ENCODE data around the gene CILP2. TPM values are rescaled to one million over a fixed set of nuclear protein-coding genes. Genes with fewer than 3 reads are reported as not detected.

The CILP2 gene
- total and polyA plus RNA-seq, 2 experiments from 2014 or later: 0.11 to 0.48 TPM

DNA sequence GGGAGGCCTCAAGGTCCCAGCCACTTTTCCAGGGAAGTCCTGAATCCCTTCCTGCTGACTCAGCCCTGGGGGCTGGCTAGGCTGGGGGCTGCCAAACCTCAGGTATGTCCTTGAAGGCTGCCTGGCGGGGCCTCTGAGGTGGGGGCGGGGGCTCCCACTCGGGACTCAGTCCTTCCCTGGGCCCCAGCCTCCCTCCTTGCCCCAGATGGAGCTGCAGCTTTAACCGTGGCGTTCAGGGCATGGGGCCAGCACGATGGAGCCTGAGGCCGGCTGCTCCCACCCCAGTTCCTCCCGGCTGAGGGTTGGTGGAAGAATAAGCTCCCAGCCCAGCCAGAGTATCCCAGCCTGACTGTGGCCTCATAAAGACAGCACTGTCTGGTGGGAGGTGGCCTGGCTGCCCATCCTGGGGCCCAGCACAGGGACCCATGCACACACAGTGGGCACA is 12.4 kb downstream of the CILP2 start:
- TF ChIP-seq EZH2 (IDR thresholded peaks at IDR 0.05; ENCODE audit: insufficient read depth, poor library complexity, severe bottlenecking) (no peak), EZH2phosphoT487 (IDR thresholded peaks at IDR 0.05; ENCODE audit: insufficient read depth, low read depth) (no peak)
- 8 to 26% methylated on average over 6 to 8 of the region's 8 CpGs for WGBS, 2 experiments (ENCODE audit: low coverage in 1 of 2, low lambda C conversion rate in 2 of 2, missing lambda C conversion rate in 2 of 2)
- no peak overlapping the region for H2AFZ ChIP-seq
- no peak overlapping the region for H3K9ac ChIP-seq
- peak; percentile 52 for DNase-seq
- no peaks in the 10 kb centered on the region for H3K9me2 ChIP-seq (ENCODE audit: insufficient read depth)
- H3K9me3 ChIP-seq (ENCODE audit: low read depth): no peaks in the 10 kb centered on the region
- no peak overlapping the region for H3K27ac ChIP-seq
- in situ Hi-C loops (cut with MboI): no loop called here
- H3K36me3 ChIP-seq (ENCODE audit: low read depth): no peaks in the 10 kb centered on the region
- H4K20me1 ChIP-seq (ENCODE audit: insufficient read depth): no peaks in the 10 kb centered on the region
- no peaks in the 10 kb centered on the region for H3K79me2 ChIP-seq (ENCODE audit: insufficient read depth)
- H3F3A ChIP-seq (ENCODE audit: insufficient read depth): no peaks in the 10 kb centered on the region
- no peaks in the 10 kb centered on the region for H3K4me1 ChIP-seq (ENCODE audit: insufficient read depth)
- no peak overlapping the region for H3K4me3 ChIP-seq
- H3K4me2 ChIP-seq (ENCODE audit: unreplicated experiment): no peak overlapping the region
- H3K27me3 ChIP-seq (replicated peaks; ENCODE audit: insufficient read depth): no peaks in the 10 kb centered on the region

DNA sequence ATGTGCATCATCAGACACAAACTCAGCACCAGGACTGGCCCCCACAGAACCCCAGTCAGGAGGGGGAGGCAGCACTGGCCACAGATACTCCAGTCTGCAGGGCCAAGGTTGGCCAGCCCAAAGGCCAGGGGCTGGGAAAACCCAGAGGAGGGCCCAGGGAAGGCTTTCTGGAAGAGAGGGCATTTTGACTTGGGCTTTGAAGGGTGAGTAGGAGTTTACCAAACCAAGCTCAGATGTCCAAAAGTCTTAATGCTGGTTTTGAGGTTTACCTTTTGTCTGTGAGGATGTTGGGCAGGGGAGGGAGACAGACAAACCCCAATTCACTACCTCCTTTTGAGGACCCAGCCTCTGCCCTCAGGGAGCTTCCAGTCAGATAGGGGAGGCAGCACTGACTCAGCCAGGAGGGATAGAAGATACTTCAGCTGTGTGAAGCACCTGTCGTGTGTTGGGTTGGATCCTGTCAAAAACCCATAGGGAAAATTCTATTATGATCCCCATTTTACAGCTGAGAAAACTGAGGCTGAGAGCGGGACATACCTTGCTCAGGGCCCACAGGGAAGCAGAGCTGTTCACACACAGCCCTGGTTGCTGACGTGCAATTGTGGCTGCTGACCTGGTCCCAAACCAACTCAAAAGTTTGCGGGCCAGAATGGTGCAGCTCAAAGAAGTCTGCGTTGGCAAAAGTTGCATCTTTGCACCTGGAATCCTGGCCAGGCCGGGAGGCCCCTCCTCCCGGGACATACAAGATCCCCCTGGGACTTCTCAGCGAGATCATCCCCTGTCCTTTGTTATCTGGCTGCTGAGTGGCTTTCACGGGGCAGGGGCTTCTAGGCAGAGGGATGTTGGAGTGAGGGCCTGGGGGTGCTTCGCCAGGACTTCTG is 13.1 kb downstream of the CILP2 start:
- Histone ChIP-seq H3K9me3 (ENCODE audit: low read depth) (no peaks in the 10 kb centered on the region), H3K9me2 (ENCODE audit: insufficient read depth) (no peaks in the 10 kb centered on the region), H3K27ac (no peak overlapping the region), H3F3A (ENCODE audit: insufficient read depth) (no peaks in the 10 kb centered on the region), H3K9ac (no peak overlapping the region), H3K79me2 (ENCODE audit: insufficient read depth) (no peaks in the 10 kb centered on the region), H4K20me1 (ENCODE audit: insufficient read depth) (no peaks in the 10 kb centered on the region), H3K4me1 (ENCODE audit: insufficient read depth) (no peaks in the 10 kb centered on the region), H2AFZ (no peak overlapping the region), H3K4me2 (ENCODE audit: unreplicated experiment) (no peak overlapping the region), H3K4me3 (no peak overlapping the region), H3K36me3 (ENCODE audit: low read depth) (no peaks in the 10 kb centered on the region), H3K27me3 (replicated peaks; ENCODE audit: insufficient read depth) (no peaks in the 10 kb centered on the region)
- TF ChIP-seq EZH2 (IDR thresholded peaks at IDR 0.05; ENCODE audit: insufficient read depth, poor library complexity, severe bottlenecking) (no peak), EZH2phosphoT487 (IDR thresholded peaks at IDR 0.05; ENCODE audit: insufficient read depth, low read depth) (no peak)
- WGBS, 2 experiments (ENCODE audit: low coverage in 1 of 2, low lambda C conversion rate in 2 of 2, missing lambda C conversion rate in 2 of 2): 77 to 78% methylated on average over 10 of the region's 10 CpGs
- in situ Hi-C loops (cut with MboI): no loop called here
- DNase-seq: no peak

DNA sequence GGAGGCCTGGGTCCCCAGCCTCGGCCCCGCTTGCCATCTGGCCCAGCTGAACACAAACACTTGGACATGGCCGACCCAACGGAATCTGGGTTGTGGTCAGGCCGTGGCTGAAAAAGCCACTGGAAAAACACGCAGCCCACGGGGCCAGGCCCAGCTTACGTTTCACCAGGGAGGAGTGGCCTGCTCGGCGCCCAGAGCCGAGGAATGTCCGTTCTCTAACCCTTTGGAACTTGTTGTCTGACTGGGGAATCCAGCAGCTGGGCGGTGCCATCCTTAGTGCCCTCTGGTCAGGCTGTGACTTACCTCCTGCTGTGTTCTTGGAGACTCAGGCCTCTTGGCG is 13.8 kb downstream of the CILP2 start:
- WGBS, 2 experiments (ENCODE audit: low coverage in 1 of 2, low lambda C conversion rate in 2 of 2, missing lambda C conversion rate in 2 of 2): 84 to 86% methylated on average over 14 of the region's 14 CpGs
- H4K20me1 ChIP-seq (ENCODE audit: insufficient read depth): no peaks in the 10 kb centered on the region
- H3K9me2 ChIP-seq (ENCODE audit: insufficient read depth): no peaks in the 10 kb centered on the region
- H3F3A ChIP-seq (ENCODE audit: insufficient read depth): no peaks in the 10 kb centered on the region
- TF ChIP-seq EZH2 (IDR thresholded peaks at IDR 0.05; ENCODE audit: insufficient read depth, poor library complexity, severe bottlenecking) (no peak), EZH2phosphoT487 (IDR thresholded peaks at IDR 0.05; ENCODE audit: insufficient read depth, low read depth) (no peak)
- no peaks in the 10 kb centered on the region for H3K27me3 ChIP-seq (replicated peaks; ENCODE audit: insufficient read depth)
- no peaks in the 10 kb centered on the region for H3K36me3 ChIP-seq (ENCODE audit: low read depth)
- DNase-seq: no peak
- H3K4me2 ChIP-seq (ENCODE audit: unreplicated experiment): no peak overlapping the region
- no peaks in the 10 kb centered on the region for H3K4me1 ChIP-seq (ENCODE audit: insufficient read depth)
- H3K9me3 ChIP-seq (ENCODE audit: low read depth): no peaks in the 10 kb centered on the region
- H2AFZ ChIP-seq: no peak overlapping the region
- no peak overlapping the region for H3K4me3 ChIP-seq
- no peaks in the 10 kb centered on the region for H3K79me2 ChIP-seq (ENCODE audit: insufficient read depth)
- no peak overlapping the region for H3K9ac ChIP-seq
- no peak overlapping the region for H3K27ac ChIP-seq
- in situ Hi-C loops (cut with MboI): no loop called here

DNA sequence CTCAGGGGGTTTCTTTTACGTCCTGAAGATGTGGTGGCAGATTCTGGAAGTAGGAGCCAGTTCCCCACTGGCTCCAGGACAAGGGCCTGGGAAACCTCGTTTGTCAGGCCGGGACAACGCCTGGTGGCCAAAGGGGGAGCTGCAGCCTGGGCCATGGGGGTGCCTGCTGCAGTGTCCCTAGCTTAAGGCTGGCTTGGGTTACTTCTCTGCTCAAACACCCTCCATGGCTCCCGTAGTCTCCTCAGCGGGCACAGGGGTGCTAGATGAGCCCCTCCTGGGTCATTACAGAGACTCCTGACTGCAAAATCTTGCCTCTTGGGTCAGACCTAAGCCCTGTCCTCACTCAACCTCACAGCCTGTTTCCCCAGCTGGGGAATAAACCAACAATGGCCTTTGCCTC is 14.7 kb downstream of the CILP2 start:
- Histone ChIP-seq H3K9me2 (ENCODE audit: insufficient read depth) (no peaks in the 10 kb centered on the region), H3K4me2 (ENCODE audit: unreplicated experiment) (no peak overlapping the region), H3K4me3 (no peak overlapping the region), H3K79me2 (ENCODE audit: insufficient read depth) (no peaks in the 10 kb centered on the region), H2AFZ (no peak overlapping the region), H3K36me3 (ENCODE audit: low read depth) (no peaks in the 10 kb centered on the region), H3K27ac (no peak overlapping the region), H3K4me1 (ENCODE audit: insufficient read depth) (no peaks in the 10 kb centered on the region), H3K9me3 (ENCODE audit: low read depth) (no peaks in the 10 kb centered on the region), H3K27me3 (replicated peaks; ENCODE audit: insufficient read depth) (no peaks in the 10 kb centered on the region), H3F3A (ENCODE audit: insufficient read depth) (no peaks in the 10 kb centered on the region), H4K20me1 (ENCODE audit: insufficient read depth) (no peaks in the 10 kb centered on the region), H3K9ac (no peak overlapping the region)
- DNase-seq: peak; percentile 55
- in situ Hi-C loops (cut with MboI): no loop called here
- no peak for TF ChIP-seq EZH2 (IDR thresholded peaks at IDR 0.05; ENCODE audit: insufficient read depth, poor library complexity, severe bottlenecking)
- TF ChIP-seq EZH2phosphoT487 (IDR thresholded peaks at IDR 0.05; ENCODE audit: insufficient read depth, low read depth): no peak
- 64 to 87% methylated on average over 6 of the region's 6 CpGs for WGBS, 2 experiments (ENCODE audit: low coverage in 1 of 2, low lambda C conversion rate in 2 of 2, missing lambda C conversion rate in 2 of 2)

Data from GM23248 (cell line).